HepG2 (cell line): ENCODE data around the gene ANKRD11. TPM values are rescaled to one million over a fixed set of nuclear protein-coding genes. Genes with fewer than 3 reads are reported as not detected.
A peak's percentile ranks its signal among the peaks of the same experiment; 100 is the strongest.

Experiments
- FOXA3 ChIP-seq: IDR thresholded peaks from 2 replicates; pipeline ENCODE4 v1.6.1; 2016; ENCODE audit warnings: missing genetic modification reagents, missing compliant biosample characterization
- GZF1 ChIP-seq: sonication (generic); formaldehyde crosslinking; IDR thresholded peaks from 2 replicates; pipeline ENCODE4 v1.5.1; 2020; ENCODE audit warnings: mild to moderate bottlenecking, missing genetic modification reagents
- HNF4G ChIP-seq, 2 experiments: sonication (generic) in 1 of 2; formaldehyde crosslinking in 1 of 2; IDR thresholded peaks; 2 replicates each; pipeline versions ENCODE4 v1.4.0 to v1.6.1; 2011 to 2020; ENCODE audit warnings: borderline replicate concordance in 2 of 2, low read depth in 2 of 2, mild to moderate bottlenecking in 2 of 2, low read length in 1 of 2, missing genetic modification reagents in 1 of 2, moderate library complexity in 1 of 2
- JUNB ChIP-seq: sonication (generic); formaldehyde crosslinking; IDR thresholded peaks from 2 replicates; pipeline ENCODE4 v1.8.0; 2022; ENCODE audit warnings: missing genetic modification reagents, mild to moderate bottlenecking, borderline replicate concordance
- NFE2L1 ChIP-seq: sonication (generic); formaldehyde crosslinking; IDR thresholded peaks from 2 replicates; pipeline ENCODE4 v1.4.0; 2020; ENCODE audit warnings: missing genetic modification reagents, mild to moderate bottlenecking, borderline replicate concordance
- NONO ChIP-seq, 2 experiments: fragments of 450-650 bp in 1 of 2; sonication (generic) in 1 of 2; formaldehyde crosslinking in 1 of 2; IDR thresholded peaks in 1 of 2; conservative IDR thresholded peaks in 1 of 2; 2 replicates each; pipeline versions ENCODE4 v1.6.1 to v1.8.0; 2017 to 2022; ENCODE audit warnings: mild to moderate bottlenecking in 1 of 2, missing genetic modification reagents in 1 of 2, moderate library complexity in 1 of 2
- SETDB1 ChIP-seq: sonication (generic); formaldehyde crosslinking; IDR thresholded peaks from 2 replicates; pipeline ENCODE4 v1.5.1; 2020; ENCODE audit warnings: missing genetic modification reagents, mild to moderate bottlenecking, borderline replicate concordance
- SRSF4 ChIP-seq: fragments of 200-400 bp; formaldehyde crosslinking; IDR thresholded peaks from one replicate; pipeline ENCODE4 v1.6.1; 2018; ENCODE audit warnings: mild to moderate bottlenecking, low read depth, low read length, moderate library complexity; ENCODE audit not compliant: poor library complexity, severe bottlenecking
- TEAD3 ChIP-seq: optimal IDR thresholded peaks from 2 replicates; pipeline ENCODE3; 2016; ENCODE audit warnings: borderline replicate concordance
- ZBTB7B ChIP-seq: sonication (generic); formaldehyde crosslinking; IDR thresholded peaks from 2 replicates; pipeline ENCODE4 v1.4.0; 2020; ENCODE audit warnings: missing genetic modification reagents
- ZC3H4 ChIP-seq: sonication (generic); formaldehyde crosslinking; IDR thresholded peaks from 2 replicates; pipeline ENCODE4 v1.4.0; 2020; ENCODE audit warnings: missing genetic modification reagents, borderline replicate concordance
- ZNF292 ChIP-seq: sonication (generic); formaldehyde crosslinking; IDR thresholded peaks from 2 replicates; pipeline ENCODE4 v1.8.1; 2022; ENCODE audit warnings: mild to moderate bottlenecking, low read depth, missing genetic modification reagents, borderline replicate concordance
- ZNF329 ChIP-seq: sonication (generic); formaldehyde crosslinking; IDR thresholded peaks from 2 replicates; pipeline ENCODE4 v1.9.0; 2021; ENCODE audit warnings: low read depth, mild to moderate bottlenecking, missing genetic modification reagents
- ZNF430 ChIP-seq: sonication (generic); formaldehyde crosslinking; IDR thresholded peaks from 2 replicates; pipeline ENCODE4 v1.9.0; 2021; ENCODE audit warnings: mild to moderate bottlenecking, missing genetic modification reagents
- ZNF577 ChIP-seq: sonication (generic); formaldehyde crosslinking; IDR thresholded peaks from 2 replicates; pipeline ENCODE4 v1.4.0; 2020; ENCODE audit warnings: mild to moderate bottlenecking, low read depth, missing genetic modification reagents, borderline replicate concordance
- polyA plus RNA-seq, 8 experiments: library from polyadenylated mRNA; depleted of rRNA in 3 of 8; stranded (reverse) in 7 of 8; unstranded in 1 of 8; fragments of >200 nt; fragmentation: Illumina TruSeq in 4 of 8; extraction: Trizol in 4 of 8; gene quantifications; 2 replicates each; pipeline versions ENCODE4 v1.2.1 to v1.2.3, GENCODE V29; 2011 to 2016; ENCODE audit warnings: low read depth in 4 of 8, missing spikeins in 1 of 8, mixed read lengths in 1 of 8; ENCODE audit not compliant: insufficient read depth in 1 of 8
- total RNA-seq, 5 experiments: library from RNA; depleted of rRNA; stranded (reverse); fragments of >200 nt; fragmentation: Illumina TruSeq; extraction: Trizol; gene quantifications; 2 replicates each; pipeline ENCODE4 v1.2.3, GENCODE V29; 2016; ENCODE audit warnings: low read depth in 1 of 5
- TF ChIP-seq, protein P1 (sequence below): sonication (generic); formaldehyde crosslinking; IDR thresholded peaks from 2 replicates; pipeline ENCODE4 v1.4.0; 2020; ENCODE audit warnings: missing genetic modification reagents, low read depth, mild to moderate bottlenecking, borderline replicate concordance
- TF ChIP-seq, protein P2 (sequence below): sonication (generic); formaldehyde crosslinking; IDR thresholded peaks from 2 replicates; pipeline ENCODE4 v1.4.0; 2020; ENCODE audit warnings: missing genetic modification reagents
- TF ChIP-seq, protein P3 (sequence below): sonication (generic); formaldehyde crosslinking; IDR thresholded peaks from 2 replicates; pipeline ENCODE4 v1.4.0; 2020; ENCODE audit warnings: missing genetic modification reagents
- TF ChIP-seq, protein P4 (sequence below): sonication (generic); formaldehyde crosslinking; IDR thresholded peaks from 2 replicates; pipeline ENCODE4 v1.8.1; 2022; ENCODE audit warnings: low read depth, mild to moderate bottlenecking, missing genetic modification reagents
- TF ChIP-seq, protein P5 (sequence below): IDR thresholded peaks from 2 replicates; pipeline ENCODE4 v1.6.1; 2012; ENCODE audit warnings: inconsistent platforms

ANKRD11 gene
- total and polyA plus RNA-seq, 2 of the 13 experiments (the other 11 are each of a cell fraction or from before 2014, with no cell fraction given) = 21.4 to 38.4 TPM

DNA sequence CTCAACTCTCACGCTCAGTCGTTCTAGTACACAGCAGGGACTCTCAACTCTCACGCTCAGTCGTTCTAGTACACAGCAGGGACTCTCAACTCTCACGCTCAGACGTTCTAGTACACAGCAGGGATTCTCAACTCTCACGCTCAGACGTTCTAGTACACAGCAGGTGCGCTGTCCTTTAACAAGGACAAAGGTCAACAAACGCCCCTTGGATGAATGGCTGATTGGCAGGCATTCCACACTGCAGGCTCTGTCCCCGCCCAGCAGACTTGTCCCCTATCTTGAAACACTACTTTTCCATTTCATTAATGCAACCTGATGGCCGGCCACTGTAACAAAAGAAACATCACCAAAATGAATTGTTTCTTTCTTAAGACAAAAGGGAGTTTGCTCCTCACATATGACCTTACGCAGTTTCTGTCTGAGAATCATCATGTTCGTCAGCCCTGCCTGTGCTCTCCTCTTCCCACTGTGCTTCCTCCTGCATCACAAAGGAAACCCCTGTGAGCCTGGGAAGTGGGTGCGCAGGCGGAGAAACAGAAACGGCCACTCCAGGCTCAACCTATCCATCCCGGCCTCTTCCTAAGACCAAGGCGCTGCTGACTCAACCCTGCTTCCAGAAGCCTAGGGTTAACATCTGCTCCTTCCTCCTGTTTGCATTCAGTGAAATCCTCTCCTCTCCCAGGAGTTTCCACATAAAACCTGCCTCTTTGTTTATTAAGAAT lies 59.8 kb downstream of the ANKRD11 start (continued):
- TF ChIP-seq, protein P1, sequence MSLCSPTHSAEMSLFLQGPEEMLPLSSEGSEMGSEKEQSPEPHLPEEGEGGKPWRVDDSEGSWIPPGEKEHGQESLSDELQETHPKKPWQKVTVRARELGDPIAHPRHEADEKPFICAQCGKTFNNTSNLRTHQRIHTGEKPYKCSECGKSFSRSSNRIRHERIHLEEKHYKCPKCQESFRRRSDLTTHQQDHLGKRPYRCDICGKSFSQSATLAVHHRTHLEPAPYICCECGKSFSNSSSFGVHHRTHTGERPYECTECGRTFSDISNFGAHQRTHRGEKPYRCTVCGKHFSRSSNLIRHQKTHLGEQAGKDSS (CRISPR knock-in tag) = no peak
- TF ChIP-seq ZC3H4 (CRISPR knock-in tag) = no peak
- TF ChIP-seq GZF1 = no peak
- peak; percentile 9; the same call in 1 of the 2 replicates for TF ChIP-seq ZNF292
- peak; percentile 57; the same call in 1 of the 2 replicates for TF ChIP-seq HNF4G (IDR thresholded peaks at IDR 0.05; ENCODE audit: borderline replicate concordance, low read depth, low read length)
- TF ChIP-seq HNF4G (CRISPR knock-in tag; IDR thresholded peaks at IDR 0.05; ENCODE audit: borderline replicate concordance, low read depth) = no peak
- TF ChIP-seq ZNF430 (CRISPR knock-in tag) = no peak
- no peak for TF ChIP-seq NONO (IDR thresholded peaks at IDR 0.05)
- no peak for TF ChIP-seq NONO (CRISPR knock-in tag; conservative IDR thresholded peaks at IDR 0.05)
- TF ChIP-seq JUNB (CRISPR knock-in tag) = no peak
- 0 out of 2 replicates have a peak, but pooled peaks have one; percentile 23 for TF ChIP-seq ZBTB7B
- TF ChIP-seq NFE2L1 = no peak
- no peak for TF ChIP-seq ZNF577 (CRISPR knock-in tag)
- TF ChIP-seq TEAD3 = peak; percentile 26
- TF ChIP-seq FOXA3 (CRISPR knock-in tag) = peak; percentile 39; the same call in 1 of the 2 replicates
- TF ChIP-seq, protein P2, sequence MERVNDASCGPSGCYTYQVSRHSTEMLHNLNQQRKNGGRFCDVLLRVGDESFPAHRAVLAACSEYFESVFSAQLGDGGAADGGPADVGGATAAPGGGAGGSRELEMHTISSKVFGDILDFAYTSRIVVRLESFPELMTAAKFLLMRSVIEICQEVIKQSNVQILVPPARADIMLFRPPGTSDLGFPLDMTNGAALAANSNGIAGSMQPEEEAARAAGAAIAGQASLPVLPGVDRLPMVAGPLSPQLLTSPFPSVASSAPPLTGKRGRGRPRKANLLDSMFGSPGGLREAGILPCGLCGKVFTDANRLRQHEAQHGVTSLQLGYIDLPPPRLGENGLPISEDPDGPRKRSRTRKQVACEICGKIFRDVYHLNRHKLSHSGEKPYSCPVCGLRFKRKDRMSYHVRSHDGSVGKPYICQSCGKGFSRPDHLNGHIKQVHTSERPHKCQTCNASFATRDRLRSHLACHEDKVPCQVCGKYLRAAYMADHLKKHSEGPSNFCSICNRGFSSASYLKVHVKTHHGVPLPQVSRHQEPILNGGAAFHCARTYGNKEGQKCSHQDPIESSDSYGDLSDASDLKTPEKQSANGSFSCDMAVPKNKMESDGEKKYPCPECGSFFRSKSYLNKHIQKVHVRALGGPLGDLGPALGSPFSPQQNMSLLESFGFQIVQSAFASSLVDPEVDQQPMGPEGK (CRISPR knock-in tag) = no peak
- TF ChIP-seq, protein P3, sequence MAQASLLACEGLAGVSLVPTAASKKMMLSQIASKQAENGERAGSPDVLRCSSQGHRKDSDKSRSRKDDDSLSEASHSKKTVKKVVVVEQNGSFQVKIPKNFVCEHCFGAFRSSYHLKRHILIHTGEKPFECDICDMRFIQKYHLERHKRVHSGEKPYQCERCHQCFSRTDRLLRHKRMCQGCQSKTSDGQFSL (CRISPR knock-in tag) = no peak
- TF ChIP-seq, protein P4, sequence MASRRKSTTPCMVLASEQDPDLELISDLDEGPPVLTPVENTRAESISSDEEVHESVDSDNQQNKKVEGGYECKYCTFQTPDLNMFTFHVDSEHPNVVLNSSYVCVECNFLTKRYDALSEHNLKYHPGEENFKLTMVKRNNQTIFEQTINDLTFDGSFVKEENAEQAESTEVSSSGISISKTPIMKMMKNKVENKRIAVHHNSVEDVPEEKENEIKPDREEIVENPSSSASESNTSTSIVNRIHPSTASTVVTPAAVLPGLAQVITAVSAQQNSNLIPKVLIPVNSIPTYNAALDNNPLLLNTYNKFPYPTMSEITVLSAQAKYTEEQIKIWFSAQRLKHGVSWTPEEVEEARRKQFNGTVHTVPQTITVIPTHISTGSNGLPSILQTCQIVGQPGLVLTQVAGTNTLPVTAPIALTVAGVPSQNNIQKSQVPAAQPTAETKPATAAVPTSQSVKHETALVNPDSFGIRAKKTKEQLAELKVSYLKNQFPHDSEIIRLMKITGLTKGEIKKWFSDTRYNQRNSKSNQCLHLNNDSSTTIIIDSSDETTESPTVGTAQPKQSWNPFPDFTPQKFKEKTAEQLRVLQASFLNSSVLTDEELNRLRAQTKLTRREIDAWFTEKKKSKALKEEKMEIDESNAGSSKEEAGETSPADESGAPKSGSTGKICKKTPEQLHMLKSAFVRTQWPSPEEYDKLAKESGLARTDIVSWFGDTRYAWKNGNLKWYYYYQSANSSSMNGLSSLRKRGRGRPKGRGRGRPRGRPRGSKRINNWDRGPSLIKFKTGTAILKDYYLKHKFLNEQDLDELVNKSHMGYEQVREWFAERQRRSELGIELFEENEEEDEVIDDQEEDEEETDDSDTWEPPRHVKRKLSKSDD (CRISPR knock-in tag) = no peak
- no peak for TF ChIP-seq SRSF4
- no peak for TF ChIP-seq ZNF329 (CRISPR knock-in tag)
- no peak for TF ChIP-seq SETDB1 (CRISPR knock-in tag)
- TF ChIP-seq, protein P5, sequence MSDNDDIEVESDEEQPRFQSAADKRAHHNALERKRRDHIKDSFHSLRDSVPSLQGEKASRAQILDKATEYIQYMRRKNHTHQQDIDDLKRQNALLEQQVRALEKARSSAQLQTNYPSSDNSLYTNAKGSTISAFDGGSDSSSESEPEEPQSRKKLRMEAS = no peak
